GM21619 (cell line): ENCODE data around the gene SUN1.

Experiments used
- ATAC-seq: cut with Tn5 transposase; IDR thresholded peaks from one replicate; pipeline ENCODE4 v1.9.1; 2021; ENCODE audit not compliant: unreplicated experiment

The SUN1 gene

DNA sequence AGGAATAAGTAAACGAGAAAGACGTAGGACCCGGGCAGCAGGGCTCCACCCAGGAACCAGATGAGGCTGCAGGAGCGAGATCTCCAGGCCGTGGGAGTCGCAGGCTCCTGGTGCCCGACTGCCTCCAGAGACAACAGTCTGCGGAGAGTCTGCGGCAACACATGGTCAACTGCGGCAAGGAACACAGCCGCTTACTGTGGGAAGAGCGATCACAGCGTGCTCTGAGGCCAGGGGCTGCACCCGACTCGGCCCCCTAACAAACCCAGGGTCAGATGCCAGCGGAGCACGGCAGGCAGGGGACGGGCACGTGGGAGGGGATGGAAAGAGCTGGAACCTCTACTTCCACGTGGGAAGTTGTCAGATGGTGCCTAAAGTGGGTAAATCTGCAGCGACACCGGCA lies 70.7 kb downstream of the SUN1 start:
- ATAC-seq, result no peak

DNA sequence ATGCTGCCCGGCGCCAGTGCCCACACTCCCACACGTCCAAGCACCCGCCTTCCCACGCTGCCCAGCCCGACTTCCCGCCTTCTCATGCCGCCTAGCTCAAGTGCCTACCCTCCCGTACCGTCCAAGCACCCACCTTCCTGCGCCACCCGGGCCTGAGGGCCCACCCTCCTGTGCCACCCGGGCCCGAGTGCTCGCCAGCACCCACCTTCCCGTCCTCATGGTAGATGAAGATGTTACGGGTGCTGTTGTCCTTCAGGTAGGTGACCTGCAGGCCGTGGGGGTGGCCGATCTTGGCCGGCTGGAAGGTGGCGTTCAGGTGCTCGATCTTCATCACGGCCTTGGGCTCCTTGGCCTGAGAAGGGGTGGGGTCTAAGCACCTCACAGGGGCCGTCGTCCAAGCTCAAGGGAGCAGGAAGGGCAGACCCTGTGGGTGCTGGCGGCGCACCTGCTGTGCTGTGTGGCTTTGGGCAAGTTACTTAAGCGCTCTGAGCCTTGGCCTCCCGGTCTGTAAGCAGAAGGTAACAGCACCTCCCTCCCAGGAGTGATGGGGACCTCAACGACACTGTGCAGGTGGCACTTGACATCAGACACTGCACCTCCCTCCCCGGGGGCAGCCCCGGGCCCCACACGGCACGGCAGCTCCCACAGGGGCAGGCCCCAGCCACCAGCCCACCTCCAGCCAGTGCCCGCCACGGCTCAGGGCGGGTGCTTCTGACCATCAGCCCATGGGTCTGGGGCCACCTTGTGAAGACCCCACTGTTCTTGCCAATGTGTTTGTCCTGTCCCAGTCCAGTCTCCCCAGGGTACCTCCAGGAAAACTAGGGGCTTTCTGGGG lies 71.9 kb downstream of the SUN1 start:
- ATAC-seq, result no peak

DNA sequence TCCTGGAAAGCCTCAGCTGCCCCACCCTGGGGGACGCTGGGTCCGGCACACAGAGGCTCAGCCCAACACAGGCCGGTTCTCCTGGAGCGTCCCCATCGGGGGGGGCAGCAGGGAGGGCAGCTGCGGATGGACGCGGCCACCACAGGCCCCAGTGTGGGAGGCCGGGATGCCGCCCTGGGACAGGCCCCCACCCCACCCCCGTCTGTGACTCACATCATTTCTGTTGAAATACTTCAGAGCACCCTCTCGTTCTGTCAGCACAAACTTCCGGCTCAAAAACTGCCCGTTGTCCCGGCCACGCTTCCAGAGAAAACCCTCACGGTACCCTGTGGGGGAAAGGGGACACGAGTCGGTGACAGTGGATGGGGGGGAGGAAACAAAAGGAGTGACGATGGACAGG lies 72.6 kb downstream of the SUN1 start:
- ATAC-seq, result no peak

DNA sequence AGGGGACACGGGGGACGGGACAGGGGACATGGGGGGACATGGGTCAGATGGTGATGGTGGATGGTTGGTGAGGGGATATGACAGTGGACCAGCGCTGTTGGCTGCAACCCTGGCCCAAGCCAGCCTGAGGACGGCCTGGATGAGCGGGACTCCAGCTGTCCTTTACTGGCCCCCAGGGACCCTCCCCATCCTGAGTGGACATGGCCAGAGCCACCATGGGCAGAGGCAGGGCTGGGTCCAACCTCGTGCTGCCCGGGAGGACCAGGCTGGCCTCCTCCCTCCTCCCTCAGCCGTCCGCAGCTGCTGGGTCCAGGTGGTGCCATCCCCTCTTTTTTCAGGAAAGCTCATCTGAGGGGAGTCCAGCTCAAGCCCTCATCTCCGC lies 74.5 kb downstream of the SUN1 start:
- no peak for ATAC-seq

DNA sequence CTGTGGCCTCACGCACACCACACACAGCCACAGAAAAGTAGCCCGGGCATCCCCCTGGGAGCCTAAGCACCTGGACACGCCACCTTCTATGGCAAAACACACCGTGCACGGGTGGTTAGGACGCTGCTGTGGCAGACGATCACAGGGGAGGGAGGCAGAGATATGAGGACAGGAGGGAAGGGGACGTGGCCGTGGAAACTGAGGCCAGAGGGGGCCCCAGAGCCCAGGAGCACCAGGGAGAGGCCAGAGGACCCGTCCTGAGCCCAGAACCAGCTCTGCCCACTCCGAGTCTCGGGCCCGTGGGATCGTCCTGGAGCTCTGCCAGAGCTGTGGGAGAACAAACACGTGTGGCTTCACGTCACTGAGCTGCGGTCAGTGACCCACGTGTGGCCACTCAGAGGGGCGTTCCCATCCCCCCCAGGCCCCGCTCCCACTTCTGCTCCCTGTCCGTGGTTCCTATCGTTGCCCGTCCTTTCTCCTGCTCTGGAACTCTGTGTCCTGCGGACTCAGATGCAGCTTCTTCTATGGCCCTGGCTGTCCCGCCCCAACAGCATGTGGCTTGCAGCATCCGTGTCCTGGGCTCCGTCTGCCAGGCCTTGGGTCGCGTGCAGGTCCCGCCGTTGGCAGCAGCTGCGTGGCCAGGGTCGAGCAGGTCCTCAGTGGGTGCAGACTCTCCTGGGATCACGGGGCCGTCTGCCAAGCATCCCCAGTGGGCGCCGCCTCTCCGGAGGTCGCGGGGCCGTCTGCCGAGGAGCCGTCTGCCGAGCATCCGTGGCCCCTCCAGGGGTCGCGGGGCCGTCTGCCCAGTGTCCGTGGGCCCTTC lies 75.1 kb downstream of the SUN1 start:
- no peak for ATAC-seq

DNA sequence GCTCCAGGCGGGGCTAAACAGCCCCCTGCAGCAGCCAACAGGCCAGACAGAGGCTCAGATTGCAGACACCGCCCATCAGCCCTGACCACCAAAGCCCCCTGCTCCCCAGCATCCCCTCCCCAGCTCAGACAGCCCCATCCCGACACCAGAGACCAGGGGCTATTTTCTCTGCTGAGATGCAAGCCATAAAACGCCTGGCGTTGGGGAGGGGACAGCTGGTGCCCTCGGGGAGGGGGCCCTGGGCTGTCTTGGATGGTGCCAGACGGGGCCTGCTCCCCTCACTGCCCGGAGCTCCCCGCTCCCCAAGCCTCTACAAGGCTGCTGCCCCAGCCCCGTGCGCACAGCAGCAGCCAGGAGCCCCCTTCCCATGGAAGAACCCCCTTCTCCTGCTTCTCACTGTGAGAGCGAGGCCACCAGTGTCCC lies 75.9 kb downstream of the SUN1 start:
- no peak for ATAC-seq

DNA sequence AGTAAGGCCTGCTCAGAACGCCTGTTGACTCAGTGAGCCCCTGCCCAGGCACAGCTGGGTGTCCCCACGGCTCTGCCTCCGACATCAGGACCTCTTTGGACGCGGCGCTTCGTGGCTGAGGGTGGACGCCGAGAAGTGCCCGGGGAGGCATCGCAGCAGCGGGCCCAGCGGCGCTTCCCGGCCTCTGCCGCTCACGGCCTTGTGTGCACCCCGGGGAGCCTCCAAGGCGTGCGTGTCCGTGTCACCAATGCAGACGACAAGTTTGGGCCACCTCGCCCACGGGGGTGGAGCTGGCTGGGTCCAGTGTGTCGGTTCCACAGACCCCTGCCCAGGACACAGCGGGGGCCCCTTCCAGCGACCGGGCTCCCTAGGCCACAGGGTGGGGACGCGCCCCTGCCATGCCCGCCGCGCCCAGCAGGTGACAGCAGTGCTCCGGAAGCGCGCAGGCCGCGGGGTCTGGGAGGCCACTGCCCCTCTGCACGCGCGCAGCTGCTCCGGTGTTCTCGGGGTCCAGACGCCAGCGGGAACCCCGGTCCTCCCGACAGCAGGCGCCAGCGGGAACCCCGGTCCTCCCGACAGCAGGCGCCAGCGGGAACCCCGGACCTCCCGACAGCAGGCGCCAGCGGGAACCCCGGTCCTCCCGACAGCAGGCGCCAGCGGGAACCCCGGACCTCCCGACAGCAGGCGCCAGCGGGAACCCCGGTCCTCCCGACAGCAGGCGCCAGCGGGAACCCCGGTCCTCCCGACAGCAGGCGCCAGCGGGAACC lies 76.5 kb downstream of the SUN1 start:
- peak; percentile 57 for ATAC-seq

DNA sequence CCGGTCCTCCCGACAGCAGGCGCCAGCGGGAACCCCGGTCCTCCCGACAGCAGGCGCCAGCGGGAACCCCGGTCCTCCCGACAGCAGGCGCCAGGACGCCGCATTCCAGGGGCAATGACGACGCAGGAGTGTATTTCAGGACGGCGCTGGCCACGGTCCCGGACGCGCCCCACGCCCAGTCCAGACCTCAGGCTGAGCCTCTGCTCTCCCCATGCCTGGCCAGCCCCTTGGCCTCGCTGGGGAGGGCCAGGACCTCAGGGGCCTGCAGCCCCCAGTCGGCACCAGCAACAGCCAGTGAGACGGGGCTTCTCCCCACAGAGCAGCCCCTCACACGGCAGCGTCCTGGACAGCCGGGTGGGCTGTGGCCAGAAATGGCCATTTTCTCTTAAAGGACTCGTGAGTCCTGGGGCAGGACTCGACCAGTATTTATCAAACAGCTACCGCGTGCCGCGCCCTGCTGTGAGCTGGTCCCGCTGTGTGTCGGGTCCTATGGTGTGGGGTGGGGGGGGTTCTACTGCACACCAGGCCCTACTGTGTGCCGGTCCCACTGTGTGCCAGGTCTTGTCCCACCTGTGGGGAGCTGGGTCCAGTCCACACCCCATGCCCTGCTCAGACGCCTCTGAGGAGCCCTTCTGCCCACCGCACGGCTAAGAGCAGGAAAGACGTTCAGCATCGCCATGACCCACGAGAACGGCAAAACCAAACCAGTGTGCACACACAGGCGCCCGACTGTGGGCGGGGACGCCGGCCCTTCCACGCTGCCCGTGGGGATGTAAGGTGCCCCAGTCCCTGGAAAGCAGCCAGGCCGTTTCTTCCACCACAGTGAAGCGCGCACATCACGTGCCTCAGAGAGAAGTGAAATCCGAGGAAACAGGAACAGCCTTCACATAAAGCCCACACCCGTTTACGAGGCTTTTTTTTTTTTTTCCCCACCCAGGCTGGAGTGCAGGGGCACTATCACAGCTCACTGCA lies 77.4 kb downstream of the SUN1 start:
- ATAC-seq, result no peak

DNA sequence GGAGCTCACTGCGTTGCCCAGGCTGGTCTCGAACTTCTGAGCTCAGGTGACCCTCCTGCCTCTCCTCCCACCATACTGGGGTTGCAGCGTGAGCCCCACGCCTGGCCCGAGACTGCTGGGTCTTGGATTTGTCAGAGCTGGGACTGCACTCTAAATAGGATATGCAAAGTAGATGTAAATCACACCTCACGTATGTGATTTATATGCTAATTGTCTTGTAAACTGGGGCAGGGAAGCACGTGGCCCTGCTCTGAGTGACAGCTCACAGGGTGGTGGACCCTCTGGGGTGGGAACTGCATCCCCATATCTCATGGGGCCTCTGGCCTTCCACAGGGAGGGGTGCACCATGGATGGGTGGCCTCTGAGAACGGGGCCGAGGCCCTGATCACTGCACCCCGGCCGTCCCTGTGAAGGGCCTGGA lies 78.2 kb downstream of the SUN1 start:
- no peak for ATAC-seq

DNA sequence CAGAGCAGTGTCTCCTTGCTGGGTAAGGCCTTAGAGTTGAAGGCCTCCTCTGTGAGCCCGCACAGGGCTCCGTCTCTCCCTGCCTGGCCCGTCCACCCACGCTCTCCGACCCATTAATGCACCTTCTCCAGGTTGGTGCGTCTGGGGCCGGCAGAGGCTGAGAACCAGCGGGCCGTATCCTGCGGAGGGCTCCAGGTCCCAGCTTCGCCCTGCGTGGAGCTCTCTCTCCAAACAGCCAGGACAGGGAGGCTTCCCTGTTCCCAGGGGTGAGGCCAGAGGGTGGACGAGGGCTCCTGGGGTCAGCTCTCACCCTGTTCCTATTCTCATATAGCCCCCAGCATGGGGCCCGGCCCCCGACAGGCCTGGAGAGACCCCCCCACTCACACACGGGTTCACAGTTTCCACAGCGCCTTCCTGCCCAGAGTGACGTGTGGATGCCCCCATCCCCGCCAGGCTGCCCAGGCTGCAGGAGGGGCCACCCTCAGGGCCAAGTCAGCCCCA lies 78.7 kb downstream of the SUN1 start:
- no peak for ATAC-seq

DNA sequence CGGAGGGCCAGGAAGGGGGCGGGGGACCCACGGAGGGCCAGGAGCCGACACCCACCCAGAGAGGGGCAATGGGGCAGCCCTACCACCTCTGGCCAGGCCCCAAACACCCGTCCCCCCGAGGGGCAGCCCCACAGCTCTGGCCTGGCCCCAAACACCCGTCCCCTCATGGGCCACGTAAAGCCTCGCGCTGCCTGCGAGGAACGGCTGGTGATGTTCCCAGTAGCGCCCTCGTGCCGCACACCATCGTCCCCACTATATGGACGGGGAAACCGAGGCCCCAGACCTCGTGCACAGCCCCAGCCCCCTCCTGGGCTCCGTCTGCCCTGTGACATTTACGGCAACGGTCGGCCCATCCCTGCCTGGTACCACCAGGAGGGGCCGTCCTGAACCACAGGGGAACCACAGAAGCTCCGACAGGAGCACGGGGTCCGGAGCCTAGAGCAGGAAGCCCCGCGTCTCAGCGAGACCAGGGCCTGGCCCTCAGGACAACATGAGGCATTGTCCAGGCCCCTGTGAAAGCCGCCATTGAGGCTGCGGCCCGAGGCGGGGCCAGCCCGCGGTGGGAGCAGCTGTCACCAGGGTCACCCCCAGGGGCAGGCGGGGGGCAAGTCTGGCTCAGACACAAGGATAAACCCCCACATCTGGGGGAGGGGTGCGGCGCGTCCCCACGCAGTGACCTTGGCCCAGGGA lies 79.7 kb downstream of the SUN1 start:
- no peak for ATAC-seq

DNA sequence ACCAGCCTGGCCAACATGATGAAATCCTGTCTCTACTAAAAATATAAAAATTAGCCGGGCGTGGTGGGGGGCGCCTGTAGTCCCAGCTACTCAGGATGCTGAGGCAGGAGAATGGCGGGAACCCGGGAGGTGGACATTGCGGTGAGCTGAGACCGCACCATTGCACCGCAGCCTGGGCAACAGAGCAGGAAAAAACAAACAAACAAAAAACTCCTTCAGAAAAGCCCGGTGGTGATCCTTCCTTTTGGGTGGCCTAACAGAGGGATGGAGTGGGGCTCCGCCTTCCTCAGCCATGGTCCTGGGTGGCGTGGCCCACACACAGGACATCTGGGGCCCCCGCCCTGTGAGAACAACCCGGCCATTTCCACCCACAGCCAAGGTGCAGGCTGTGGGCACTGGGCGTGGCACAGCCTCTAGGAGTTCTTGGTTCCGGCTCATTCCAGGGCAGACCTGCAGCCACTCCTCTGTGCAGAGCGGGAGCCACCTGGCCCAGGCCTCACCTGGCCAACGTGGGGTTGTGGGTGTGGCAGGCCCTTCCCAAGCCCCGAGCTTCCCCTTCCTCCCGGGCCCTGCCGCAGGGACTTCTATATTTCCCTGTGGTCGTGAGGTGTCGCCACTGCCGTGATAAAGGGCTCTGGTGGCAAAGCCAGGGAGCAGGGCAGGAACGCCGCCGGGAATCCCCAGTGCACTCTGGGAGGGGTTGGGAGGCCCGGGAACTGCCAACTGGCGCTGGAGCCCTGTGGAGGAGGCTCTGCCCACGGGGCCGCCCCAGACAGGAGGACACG lies 81.7 kb downstream of the SUN1 start:
- no peak for ATAC-seq

DNA sequence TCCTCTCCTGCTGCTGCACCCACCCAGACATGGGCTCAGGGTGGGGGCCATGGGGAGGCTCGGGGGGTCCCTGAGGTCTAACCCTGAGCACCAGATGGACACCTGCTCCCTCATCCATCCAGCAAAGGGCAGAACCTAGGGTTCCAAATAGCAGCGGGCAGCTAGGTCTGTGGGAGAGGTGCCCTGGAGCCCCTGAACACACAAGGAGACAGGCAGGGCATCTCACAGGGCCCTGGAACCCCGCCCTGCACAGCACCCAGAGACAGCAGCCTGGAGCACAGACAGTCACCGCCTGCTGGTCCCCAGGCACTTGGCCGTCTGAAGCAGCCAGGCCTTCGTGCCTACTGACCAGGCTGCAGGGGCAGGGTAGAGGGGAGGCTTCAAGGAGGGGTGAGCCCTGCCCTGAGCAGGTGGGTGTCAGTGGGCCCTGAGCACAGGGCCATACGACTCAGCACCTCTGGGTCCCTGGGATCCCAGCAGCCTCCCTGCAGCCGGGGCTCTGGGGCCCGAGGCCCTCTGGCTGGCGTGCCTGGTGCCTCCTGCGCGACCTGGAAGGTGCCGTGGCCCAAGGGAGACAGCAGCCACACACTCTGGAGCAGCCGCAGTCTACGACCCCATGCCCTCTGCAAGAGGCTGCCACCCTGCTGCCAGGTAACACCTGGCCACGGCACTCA lies 82.4 kb downstream of the SUN1 start:
- no peak for ATAC-seq

DNA sequence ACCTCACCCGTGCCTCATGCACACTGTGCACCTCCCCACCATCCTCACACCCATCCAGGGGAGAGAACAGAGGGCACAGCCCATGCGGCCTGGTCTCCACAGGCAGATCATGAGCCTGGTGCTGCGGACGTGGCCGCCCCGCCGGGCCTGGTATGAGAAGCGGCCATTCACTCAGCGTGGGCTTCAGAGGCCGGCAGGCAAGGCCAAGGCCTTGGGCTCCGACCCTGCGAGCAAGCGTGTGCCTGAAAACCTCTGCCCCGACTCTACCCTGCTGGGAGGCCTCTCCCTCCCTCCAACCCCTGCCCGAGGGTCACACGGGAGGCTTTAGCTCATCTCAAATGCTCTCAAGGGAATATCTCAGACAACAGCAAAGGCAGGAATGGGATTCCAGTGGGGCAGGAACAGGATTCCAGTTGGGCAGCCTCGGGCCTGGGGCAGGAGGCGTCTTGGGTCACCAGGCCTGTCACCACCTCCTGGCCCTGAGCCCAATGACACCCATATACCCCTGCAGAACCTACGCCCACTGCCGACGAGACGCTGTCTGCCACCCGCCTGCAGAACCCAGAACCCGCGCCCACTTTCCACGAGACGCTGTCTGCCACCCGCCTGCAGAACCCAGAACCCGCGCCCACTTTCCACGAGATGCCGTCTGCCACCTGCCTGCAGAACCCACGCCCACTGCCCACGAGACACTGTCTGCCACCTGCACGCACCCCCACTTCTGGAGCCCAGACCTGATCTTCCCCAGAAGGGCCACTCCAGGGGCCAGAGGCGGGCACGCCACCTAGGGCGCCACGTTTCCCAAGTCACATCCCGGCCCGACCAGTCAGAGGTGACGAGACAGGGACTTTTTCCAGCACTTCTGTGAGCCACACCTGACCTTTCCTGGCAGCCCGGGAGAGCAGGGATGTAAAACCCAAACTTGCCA lies 83.3 kb downstream of the SUN1 start:
- ATAC-seq, result no peak

DNA sequence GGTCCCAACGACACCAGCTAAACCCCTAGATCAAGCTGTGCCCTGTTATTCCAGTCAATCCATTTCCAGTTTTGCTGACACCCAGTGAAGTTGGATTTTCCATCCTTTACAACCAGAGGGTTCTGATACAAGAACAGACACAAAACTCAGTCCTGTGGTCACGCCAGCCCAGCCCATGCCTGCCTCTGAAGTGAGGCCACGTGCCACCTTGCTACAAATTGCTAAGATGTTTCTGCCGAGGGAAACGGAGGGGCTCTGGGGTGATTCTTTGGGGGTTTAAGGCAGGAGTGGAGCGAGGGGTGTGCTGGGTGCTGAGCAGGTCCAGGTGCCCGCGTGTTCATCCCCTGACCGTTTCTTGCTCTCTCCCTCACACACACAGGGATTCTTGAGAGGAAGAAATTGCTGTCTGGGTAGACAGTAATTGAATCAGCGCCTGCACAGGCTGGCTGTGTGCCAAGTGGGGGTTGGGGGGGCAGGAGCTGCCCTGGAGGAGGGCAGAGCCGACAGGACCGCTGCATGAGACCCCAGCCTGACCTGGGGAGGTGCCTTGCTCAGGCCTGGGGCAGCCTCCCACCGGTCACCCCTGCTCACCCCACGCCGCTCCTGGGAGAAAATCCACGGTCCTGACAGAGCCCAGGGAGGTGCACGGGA lies 84.1 kb downstream of the SUN1 start:
- ATAC-seq, result no peak

DNA sequence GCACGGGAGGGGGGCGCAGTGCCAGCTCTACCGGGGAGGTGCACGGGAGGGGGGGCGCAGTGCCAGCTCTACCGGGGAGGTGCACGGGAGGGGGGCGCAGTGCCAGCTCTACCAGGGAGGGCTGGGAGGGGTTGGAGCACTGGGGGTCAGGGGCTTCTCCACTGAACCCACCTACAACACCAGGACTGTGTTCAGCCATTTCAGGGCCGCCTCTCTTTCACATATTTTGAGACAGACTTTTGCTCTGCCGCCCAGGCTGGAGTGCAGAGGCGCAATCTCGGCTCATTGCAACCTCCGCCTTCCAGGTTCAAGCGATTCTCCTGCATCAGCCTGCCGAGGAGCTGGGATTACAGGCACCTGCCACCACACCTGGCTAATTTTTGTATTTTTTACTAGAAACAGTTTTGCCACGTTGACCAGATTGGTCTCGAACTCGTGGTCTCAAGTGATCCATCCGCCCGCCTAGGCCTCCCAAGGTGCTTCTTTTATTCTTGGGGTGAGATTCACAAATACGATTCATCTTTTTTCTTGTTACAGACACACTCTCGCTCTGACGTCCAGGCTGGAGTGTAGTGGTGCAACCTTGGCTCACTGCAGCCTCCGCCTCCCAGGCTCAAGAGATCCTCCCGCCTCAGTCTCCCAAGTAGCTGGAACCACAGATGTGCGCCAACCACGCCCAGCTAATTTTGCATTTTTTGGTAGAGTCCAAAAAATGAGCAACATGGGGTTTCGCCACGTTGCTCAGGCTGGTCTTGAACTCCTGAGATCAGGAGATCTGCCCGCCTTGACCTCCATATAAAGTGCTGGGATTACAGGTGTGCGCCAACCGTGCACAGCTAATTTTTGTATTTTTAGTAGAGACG lies 85.2 kb downstream of the SUN1 start:
- no peak for ATAC-seq
